Measurements from ENCODE around the gene TGDS.

TGDS gene

GRCh38 chr13:94557684-94558235, 38.2 kb downstream of the TGDS start:
- no peak overlapping the region for H3K4me2 ChIP-seq (ENCODE audit: low read length)
- no peaks in the 10 kb centered on the region for H3K4me1 ChIP-seq (ENCODE audit: control insufficient read depth, low read depth, low read length)
- H3K27me3 ChIP-seq (ENCODE audit: insufficient read depth, low read length, poor library complexity), result no peaks in the 10 kb centered on the region
- no peak overlapping the region for H3K27ac ChIP-seq (ENCODE audit: low read depth, low read length)
- H3K36me3 ChIP-seq (ENCODE audit: control insufficient read depth, insufficient read depth, low read length), result no peaks in the 10 kb centered on the region
- no peak overlapping the region for H2AK5ac ChIP-seq (ENCODE audit: low read length)
- no peak overlapping the region for H3K4ac ChIP-seq (ENCODE audit: low read depth, low read length)
- H4K5ac ChIP-seq (ENCODE audit: low read length), result no peak overlapping the region
- H3K4me3 ChIP-seq (ENCODE audit: low read length), result no peak overlapping the region
- H3K79me1 ChIP-seq (ENCODE audit: low read length), result no peaks in the 10 kb centered on the region
- H3K56ac ChIP-seq (ENCODE audit: low read length), result no peak overlapping the region
- WGBS (ENCODE audit: extremely low coverage, insufficient coverage, low lambda C conversion rate), result no CpG with 5 or more reads among the region's 5 CpGs
- H2BK15ac ChIP-seq (replicated peaks; ENCODE audit: low read depth), result no peak overlapping the region
- no peak overlapping the region for H2BK120ac ChIP-seq (ENCODE audit: low read depth, low read length)
- no peak for DNase-seq
- no peak overlapping the region for H3K23ac ChIP-seq (ENCODE audit: low read length)
- H3K18ac ChIP-seq (ENCODE audit: low read length), result no peak overlapping the region
- no peak overlapping the region for H4K8ac ChIP-seq (ENCODE audit: low read depth, low read length)
- no peak overlapping the region for H2BK5ac ChIP-seq (ENCODE audit: low read length)
- H3K79me2 ChIP-seq (ENCODE audit: control insufficient read depth, insufficient read depth, low read length), result no peaks in the 10 kb centered on the region
- H3K9ac ChIP-seq (ENCODE audit: low read length), result no peak overlapping the region

GRCh38 chr13:94556621-94557020, 39.3 kb downstream of the TGDS start:
- no peak overlapping the region for H2AK5ac ChIP-seq (ENCODE audit: low read length)
- H3K36me3 ChIP-seq (ENCODE audit: control insufficient read depth, insufficient read depth, low read length), result no peaks in the 10 kb centered on the region
- H3K4me1 ChIP-seq (ENCODE audit: control insufficient read depth, low read depth, low read length), result no peaks in the 10 kb centered on the region
- H2BK120ac ChIP-seq (ENCODE audit: low read depth, low read length), result no peak overlapping the region
- no peak overlapping the region for H4K5ac ChIP-seq (ENCODE audit: low read length)
- H3K4me2 ChIP-seq (ENCODE audit: low read length), result no peak overlapping the region
- no peaks in the 10 kb centered on the region for H3K27me3 ChIP-seq (ENCODE audit: insufficient read depth, low read length, poor library complexity)
- no peak overlapping the region for H2BK15ac ChIP-seq (replicated peaks; ENCODE audit: low read depth)
- WGBS (ENCODE audit: extremely low coverage, insufficient coverage, low lambda C conversion rate), result no CpG with 5 or more reads among the region's 3 CpGs
- H4K8ac ChIP-seq (ENCODE audit: low read depth, low read length), result no peak overlapping the region
- no peak overlapping the region for H3K23ac ChIP-seq (ENCODE audit: low read length)
- H3K27ac ChIP-seq (ENCODE audit: low read depth, low read length), result no peak overlapping the region
- no peak overlapping the region for H3K9ac ChIP-seq (ENCODE audit: low read length)
- H3K18ac ChIP-seq (ENCODE audit: low read length), result no peak overlapping the region
- H3K4me3 ChIP-seq (ENCODE audit: low read length), result no peak overlapping the region
- H3K56ac ChIP-seq (ENCODE audit: low read length), result no peak overlapping the region
- H2BK5ac ChIP-seq (ENCODE audit: low read length), result no peak overlapping the region
- no peaks in the 10 kb centered on the region for H3K79me2 ChIP-seq (ENCODE audit: control insufficient read depth, insufficient read depth, low read length)
- no peak overlapping the region for H3K4ac ChIP-seq (ENCODE audit: low read depth, low read length)
- no peaks in the 10 kb centered on the region for H3K79me1 ChIP-seq (ENCODE audit: low read length)
- no peak for DNase-seq

GRCh38 chr13:94556041-94556440, 39.9 kb downstream of the TGDS start:
- H3K4me2 ChIP-seq (ENCODE audit: low read length), result no peak overlapping the region
- H3K27ac ChIP-seq (ENCODE audit: low read depth, low read length), result no peak overlapping the region
- no peaks in the 10 kb centered on the region for H3K4me1 ChIP-seq (ENCODE audit: control insufficient read depth, low read depth, low read length)
- H3K23ac ChIP-seq (ENCODE audit: low read length), result no peak overlapping the region
- H2BK5ac ChIP-seq (ENCODE audit: low read length), result no peak overlapping the region
- no peaks in the 10 kb centered on the region for H3K79me1 ChIP-seq (ENCODE audit: low read length)
- no peak overlapping the region for H4K5ac ChIP-seq (ENCODE audit: low read length)
- no peak overlapping the region for H3K4ac ChIP-seq (ENCODE audit: low read depth, low read length)
- H3K18ac ChIP-seq (ENCODE audit: low read length), result no peak overlapping the region
- no peaks in the 10 kb centered on the region for H3K36me3 ChIP-seq (ENCODE audit: control insufficient read depth, insufficient read depth, low read length)
- H4K8ac ChIP-seq (ENCODE audit: low read depth, low read length), result no peak overlapping the region
- H3K4me3 ChIP-seq (ENCODE audit: low read length), result no peak overlapping the region
- no peak for DNase-seq
- no peak overlapping the region for H2BK15ac ChIP-seq (replicated peaks; ENCODE audit: low read depth)
- H3K56ac ChIP-seq (ENCODE audit: low read length), result no peak overlapping the region
- no peaks in the 10 kb centered on the region for H3K27me3 ChIP-seq (ENCODE audit: insufficient read depth, low read length, poor library complexity)
- no peak overlapping the region for H2BK120ac ChIP-seq (ENCODE audit: low read depth, low read length)
- no CpG with 5 or more reads among the region's 1 CpG for WGBS (ENCODE audit: extremely low coverage, insufficient coverage, low lambda C conversion rate)
- H3K79me2 ChIP-seq (ENCODE audit: control insufficient read depth, insufficient read depth, low read length), result no peaks in the 10 kb centered on the region
- H3K9ac ChIP-seq (ENCODE audit: low read length), result no peak overlapping the region
- H2AK5ac ChIP-seq (ENCODE audit: low read length), result no peak overlapping the region

DNA sequence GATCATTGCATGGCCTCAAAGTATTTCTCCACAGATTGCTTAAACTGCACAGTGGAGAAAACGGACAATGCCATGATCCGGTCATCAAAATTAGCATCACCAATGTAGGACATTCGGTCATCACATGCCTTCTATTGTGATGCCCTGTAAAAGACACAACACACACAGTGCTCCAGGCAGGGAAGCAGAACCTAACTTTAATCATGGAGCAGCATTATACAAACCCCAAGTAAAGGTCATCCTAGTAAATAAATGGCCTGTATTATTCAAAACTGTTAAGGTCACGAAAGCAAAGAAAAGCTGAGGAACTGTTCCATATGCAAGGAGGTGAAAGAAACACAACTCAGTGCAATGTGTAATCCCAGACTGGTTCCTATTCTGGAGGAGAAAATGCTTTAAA, 42.2 kb downstream of the TGDS start:
- Histone ChIP-seq H4K8ac (ENCODE audit: low read depth, low read length) (no peak overlapping the region), H3K4me2 (ENCODE audit: low read length) (no peak overlapping the region), H3K79me1 (ENCODE audit: low read length) (no peaks in the 10 kb centered on the region), H3K18ac (ENCODE audit: low read length) (no peak overlapping the region), H2BK5ac (ENCODE audit: low read length) (no peak overlapping the region), H3K27ac (ENCODE audit: low read depth, low read length) (no peak overlapping the region), H3K79me2 (ENCODE audit: control insufficient read depth, insufficient read depth, low read length) (no peaks in the 10 kb centered on the region), H2BK120ac (ENCODE audit: low read depth, low read length) (no peak overlapping the region), H2BK15ac (replicated peaks; ENCODE audit: low read depth) (no peak overlapping the region), H3K9ac (ENCODE audit: low read length) (no peak overlapping the region), H3K4me3 (ENCODE audit: low read length) (no peak overlapping the region), H3K4me1 (ENCODE audit: control insufficient read depth, low read depth, low read length) (no peaks in the 10 kb centered on the region), H3K27me3 (ENCODE audit: insufficient read depth, low read length, poor library complexity) (no peaks in the 10 kb centered on the region), H3K36me3 (ENCODE audit: control insufficient read depth, insufficient read depth, low read length) (no peaks in the 10 kb centered on the region), H3K23ac (ENCODE audit: low read length) (no peak overlapping the region), H3K56ac (ENCODE audit: low read length) (no peak overlapping the region), H4K5ac (ENCODE audit: low read length) (no peak overlapping the region), H2AK5ac (ENCODE audit: low read length) (no peak overlapping the region), H3K4ac (ENCODE audit: low read depth, low read length) (no peak overlapping the region)
- no peak for DNase-seq
- WGBS (ENCODE audit: extremely low coverage, insufficient coverage, low lambda C conversion rate), result no CpG with 5 or more reads among the region's 4 CpGs

DNA sequence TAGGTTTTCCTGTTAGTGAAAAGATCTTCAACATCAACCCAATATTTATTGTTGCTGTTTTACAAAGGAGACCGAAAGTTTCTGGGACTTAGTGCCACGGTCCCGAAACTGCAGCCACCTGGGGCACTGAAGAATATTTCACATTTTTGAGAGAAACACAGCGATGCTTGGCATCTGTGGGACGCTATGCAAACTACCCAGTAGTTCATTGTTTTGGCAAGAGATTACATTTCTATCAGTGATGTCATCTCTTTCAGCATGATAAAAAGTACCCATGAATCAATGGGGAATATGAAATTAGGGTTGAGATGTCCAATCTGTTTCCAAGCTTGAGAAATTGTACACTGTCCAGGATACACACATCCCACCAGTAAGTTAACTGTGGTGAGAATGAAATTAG, 43.9 kb downstream of the TGDS start:
- DNase-seq, result no peak
- no peak overlapping the region for H3K4me3 ChIP-seq (ENCODE audit: low read length)
- no peak overlapping the region for H2AK5ac ChIP-seq (ENCODE audit: low read length)
- no peak overlapping the region for H2BK5ac ChIP-seq (ENCODE audit: low read length)
- no peak overlapping the region for H4K8ac ChIP-seq (ENCODE audit: low read depth, low read length)
- no peaks in the 10 kb centered on the region for H3K79me1 ChIP-seq (ENCODE audit: low read length)
- no peak overlapping the region for H4K5ac ChIP-seq (ENCODE audit: low read length)
- no CpG with 5 or more reads among the region's 5 CpGs for WGBS (ENCODE audit: extremely low coverage, insufficient coverage, low lambda C conversion rate)
- H3K4me1 ChIP-seq (ENCODE audit: control insufficient read depth, low read depth, low read length), result no peaks in the 10 kb centered on the region
- no peaks in the 10 kb centered on the region for H3K36me3 ChIP-seq (ENCODE audit: control insufficient read depth, insufficient read depth, low read length)
- H2BK15ac ChIP-seq (replicated peaks; ENCODE audit: low read depth), result no peak overlapping the region
- H2BK120ac ChIP-seq (ENCODE audit: low read depth, low read length), result no peak overlapping the region
- H3K27ac ChIP-seq (ENCODE audit: low read depth, low read length), result no peak overlapping the region
- no peak overlapping the region for H3K4ac ChIP-seq (ENCODE audit: low read depth, low read length)
- no peak overlapping the region for H3K56ac ChIP-seq (ENCODE audit: low read length)
- H3K27me3 ChIP-seq (ENCODE audit: insufficient read depth, low read length, poor library complexity), result no peaks in the 10 kb centered on the region
- H3K23ac ChIP-seq (ENCODE audit: low read length), result no peak overlapping the region
- H3K79me2 ChIP-seq (ENCODE audit: control insufficient read depth, insufficient read depth, low read length), result no peaks in the 10 kb centered on the region
- H3K18ac ChIP-seq (ENCODE audit: low read length), result no peak overlapping the region
- H3K9ac ChIP-seq (ENCODE audit: low read length), result no peak overlapping the region
- no peak overlapping the region for H3K4me2 ChIP-seq (ENCODE audit: low read length)

DNA sequence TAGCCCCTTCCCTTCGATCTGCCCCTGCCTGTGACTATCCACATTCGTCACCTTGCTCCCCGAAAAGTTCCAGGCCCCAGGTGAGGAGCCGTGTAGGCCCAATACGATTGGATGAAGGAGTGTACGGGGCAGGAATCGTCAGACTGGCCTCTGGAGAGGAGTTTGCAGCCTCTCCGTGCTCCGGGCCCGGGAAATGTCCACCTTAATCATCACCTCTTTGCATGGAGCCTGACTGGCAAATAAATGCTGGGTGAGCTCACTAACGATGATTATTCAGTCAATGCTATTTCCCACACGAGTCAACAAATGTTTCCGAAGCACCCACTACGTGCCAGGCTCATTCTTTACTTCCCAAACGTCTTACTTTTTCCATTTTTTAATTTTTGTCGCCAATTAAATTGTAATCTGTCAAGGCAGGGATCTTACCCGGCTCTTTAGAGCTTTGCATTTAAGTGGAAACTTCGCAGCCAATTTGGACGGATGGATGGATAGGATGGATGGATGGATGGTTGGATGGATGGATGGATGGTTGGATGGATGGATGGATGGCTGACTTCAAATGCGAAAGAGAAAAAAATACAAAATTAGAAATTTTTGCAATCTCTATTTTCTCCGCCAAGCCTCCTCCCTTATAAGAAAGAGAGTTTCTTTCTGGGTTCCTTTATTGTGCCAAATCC, 45.8 kb downstream of the TGDS start:
- Histone ChIP-seq H2BK15ac (replicated peaks; ENCODE audit: low read depth) (no peak overlapping the region), H3K56ac (ENCODE audit: low read length) (peak overlapping the region; percentile 92), H4K5ac (ENCODE audit: low read length) (no peak overlapping the region), H3K9ac (ENCODE audit: low read length) (peak overlapping the region; percentile 55), H3K4me1 (ENCODE audit: control insufficient read depth, low read depth, low read length) (no peaks in the 10 kb centered on the region), H3K18ac (ENCODE audit: low read length) (no peak overlapping the region), H2BK120ac (ENCODE audit: low read depth, low read length) (no peak overlapping the region), H3K27ac (ENCODE audit: low read depth, low read length) (peak overlapping the region; percentile 71), H3K79me2 (ENCODE audit: control insufficient read depth, insufficient read depth, low read length) (no peaks in the 10 kb centered on the region), H3K36me3 (ENCODE audit: control insufficient read depth, insufficient read depth, low read length) (no peaks in the 10 kb centered on the region), H4K8ac (ENCODE audit: low read depth, low read length) (no peak overlapping the region), H3K23ac (ENCODE audit: low read length) (no peak overlapping the region), H2AK5ac (ENCODE audit: low read length) (no peak overlapping the region), H3K27me3 (ENCODE audit: insufficient read depth, low read length, poor library complexity) (no peaks in the 10 kb centered on the region), H3K4me2 (ENCODE audit: low read length) (peak overlapping the region; percentile 11), H3K4ac (ENCODE audit: low read depth, low read length) (no peak overlapping the region), H3K4me3 (ENCODE audit: low read length) (peak overlapping the region; percentile 80), H2BK5ac (ENCODE audit: low read length) (no peak overlapping the region), H3K79me1 (ENCODE audit: low read length) (no peaks in the 10 kb centered on the region)
- WGBS (ENCODE audit: extremely low coverage, insufficient coverage, low lambda C conversion rate), result no CpG with 5 or more reads among the region's 21 CpGs
- no peak for DNase-seq
